PC-3 (cell line): Measurements from ENCODE around the gene PANK4. TPM values are rescaled to one million over a fixed set of nuclear protein-coding genes. Genes with fewer than 3 reads are reported as not detected.

ENCODE experiments used
- ATAC-seq: fragments of 200-7000 bp; cut with Tn5 transposase; 2 replicates; pipeline ENCODE4 v1.9.1; 2020; ENCODE audit warnings: mild to moderate bottlenecking, moderate library complexity
- BruUV-seq: library from RNA; stranded (reverse); fragments of 400-500 nt; replicated peaks from 2 replicates; lab custom pipeline; 2021; lab: Mats Ljungman, UMichigan
- CTCF ChIA-PET: fragments of 300-600 bp; sonication (Branson Sonifier 250); formaldehyde crosslinking; loops from one replicate; lab custom pipeline; 2022; ENCODE audit warnings: antibody characterized with exemption; lab: Charles Lee
- POLR2A ChIA-PET: fragments of 300-600 bp; sonication (Branson Sonifier 250); formaldehyde crosslinking; loops from one replicate; lab custom pipeline; 2022; ENCODE audit warnings: antibody characterized with exemption; ENCODE audit not compliant: unreplicated experiment; lab: Charles Lee
- DNase-seq: peaks from one replicate; pipeline ENCODE4 v3.0.0-alpha.2; 2015
- H2AFZ ChIP-seq: fragments of 300-600 bp; sonication (generic); 2 replicates; pipeline ENCODE4 v1.6.0; 2016; ENCODE audit warnings: antibody characterized with exemption, low read length
- H3F3A ChIP-seq: fragments of 300-600 bp; sonication (generic); one replicate; pipeline ENCODE4 v1.6.0; 2017; ENCODE audit warnings: antibody characterized with exemption, low read length, control low read depth, mild to moderate bottlenecking; ENCODE audit not compliant: unreplicated experiment
- H3K27ac ChIP-seq: fragments of 300-600 bp; sonication (generic); 2 replicates; pipeline ENCODE4 v1.5.1; 2016; ENCODE audit warnings: mild to moderate bottlenecking, low read length
- H3K27me3 ChIP-seq: fragments of 300-600 bp; sonication (generic); 2 replicates; pipeline ENCODE4 v1.6.1; 2016; ENCODE audit warnings: low read length, mixed read lengths
- H3K36me3 ChIP-seq: fragments of 300-600 bp; sonication (generic); 2 replicates; pipeline ENCODE4 v1.6.1; 2016; ENCODE audit warnings: low read depth, mixed run types, low read length, mixed read lengths
- H3K4me1 ChIP-seq: fragments of 300-600 bp; sonication (generic); 2 replicates; pipeline ENCODE4 v1.5.1; 2016; ENCODE audit warnings: low read length; ENCODE audit not compliant: insufficient read depth
- H3K4me2 ChIP-seq: fragments of 300-600 bp; sonication (generic); 2 replicates; pipeline ENCODE4 v1.6.0; 2016; ENCODE audit warnings: low read length
- H3K4me3 ChIP-seq: fragments of 300-600 bp; sonication (generic); 2 replicates; pipeline ENCODE4 v1.5.1; 2016; ENCODE audit warnings: mild to moderate bottlenecking, low read length, mixed read lengths
- H3K79me2 ChIP-seq: fragments of 300-600 bp; sonication (generic); 2 replicates; pipeline ENCODE4 v1.6.1; 2017; ENCODE audit warnings: low read length, mixed read lengths
- H3K9ac ChIP-seq: fragments of 300-600 bp; sonication (generic); 2 replicates; pipeline ENCODE4 v1.6.0; 2016; ENCODE audit warnings: mild to moderate bottlenecking, low read length
- H3K9me2 ChIP-seq: fragments of 300-600 bp; sonication (generic); replicated peaks from 2 replicates; pipeline ENCODE4 v1.6.1; 2016; ENCODE audit warnings: mixed run types, low read length, mixed read lengths
- H3K9me3 ChIP-seq: fragments of 300-600 bp; sonication (generic); 2 replicates; pipeline ENCODE4 v1.6.1; 2016; ENCODE audit warnings: low read length, mixed read lengths
- H4K20me1 ChIP-seq: fragments of 300-600 bp; sonication (generic); 2 replicates; pipeline ENCODE4 v1.6.1; 2016; ENCODE audit warnings: low read length, mixed read lengths
- EZH2 ChIP-seq: fragments of 300-600 bp; sonication (generic); IDR thresholded peaks from one replicate; pipeline ENCODE4 v1.6.1; 2017; ENCODE audit warnings: antibody characterized with exemption, mild to moderate bottlenecking, low read length; ENCODE audit not compliant: unreplicated experiment
- EZH2phosphoT487 ChIP-seq: fragments of 300-600 bp; sonication (generic); IDR thresholded peaks from 2 replicates; pipeline ENCODE4 v1.6.1; 2018; ENCODE audit warnings: mild to moderate bottlenecking, antibody characterized with exemption, low read length, borderline replicate concordance
- intact Hi-C: fragments of 100-400 bp; cut with micrococcal nuclease; formaldehyde crosslinking; loops from 2 replicates; pipeline ENCODE4 v1.9.0; 2023
- total RNA-seq: library from RNA; depleted of rRNA; stranded (reverse); fragments of >200 nt; gene quantifications from 2 replicates; pipeline ENCODE4 v1.2.3, GENCODE V29; 2014
- TF ChIP-seq, protein P1 (sequence below): fragments of 300-600 bp; sonication (generic); conservative IDR thresholded peaks from 2 replicates; pipeline ENCODE4 v1.5.1; 2017; ENCODE audit warnings: antibody characterized with exemption, low read depth, mild to moderate bottlenecking, low read length

The PANK4 gene
- total RNA-seq, 1 experiment from 2014 or later: 69.4 TPM

DNA sequence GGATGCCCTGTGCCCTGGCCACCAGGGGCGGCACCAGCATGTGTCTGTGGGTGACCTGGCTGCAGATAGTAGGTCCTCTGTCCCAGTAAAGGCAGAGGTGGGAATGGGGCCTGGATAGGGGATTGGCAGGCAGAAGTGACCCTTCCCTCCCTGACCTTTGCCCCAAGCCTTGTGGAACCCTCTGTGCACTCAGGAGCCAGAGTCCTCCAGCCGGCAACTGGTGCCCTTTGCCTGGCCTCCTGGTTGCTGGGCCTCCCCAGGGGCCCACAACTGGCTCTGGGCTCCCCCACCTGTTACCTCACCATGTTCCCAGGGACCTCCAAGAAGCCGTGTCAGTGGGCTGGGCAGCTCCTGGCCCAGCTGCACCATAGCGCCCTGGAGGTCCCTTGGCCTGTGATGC lies 40.4 kb downstream of the PANK4 start:
- CTCF ChIA-PET: no interaction called here
- Histone ChIP-seq H3K36me3 (no peaks in the 10 kb centered on the region), H3K79me2 (no peaks in the 10 kb centered on the region), H3K27me3 (no peaks in the 10 kb centered on the region), H3K9ac (no peak overlapping the region), H3K4me1 (no peaks in the 10 kb centered on the region), H3K9me2 (no peaks in the 10 kb centered on the region), H3K4me3 (no peak overlapping the region), H3K4me2 (no peak overlapping the region), H3F3A (no peaks in the 10 kb centered on the region), H3K27ac (no peak overlapping the region), H3K9me3 (no peaks in the 10 kb centered on the region), H4K20me1 (no peaks in the 10 kb centered on the region), H2AFZ (no peak overlapping the region)
- intact Hi-C loops: no loop called here
- ATAC-seq: no peak
- DNase-seq: no peak
- TF ChIP-seq EZH2 (no peak), EZH2phosphoT487 (no peak)
- TF ChIP-seq, protein P1, sequence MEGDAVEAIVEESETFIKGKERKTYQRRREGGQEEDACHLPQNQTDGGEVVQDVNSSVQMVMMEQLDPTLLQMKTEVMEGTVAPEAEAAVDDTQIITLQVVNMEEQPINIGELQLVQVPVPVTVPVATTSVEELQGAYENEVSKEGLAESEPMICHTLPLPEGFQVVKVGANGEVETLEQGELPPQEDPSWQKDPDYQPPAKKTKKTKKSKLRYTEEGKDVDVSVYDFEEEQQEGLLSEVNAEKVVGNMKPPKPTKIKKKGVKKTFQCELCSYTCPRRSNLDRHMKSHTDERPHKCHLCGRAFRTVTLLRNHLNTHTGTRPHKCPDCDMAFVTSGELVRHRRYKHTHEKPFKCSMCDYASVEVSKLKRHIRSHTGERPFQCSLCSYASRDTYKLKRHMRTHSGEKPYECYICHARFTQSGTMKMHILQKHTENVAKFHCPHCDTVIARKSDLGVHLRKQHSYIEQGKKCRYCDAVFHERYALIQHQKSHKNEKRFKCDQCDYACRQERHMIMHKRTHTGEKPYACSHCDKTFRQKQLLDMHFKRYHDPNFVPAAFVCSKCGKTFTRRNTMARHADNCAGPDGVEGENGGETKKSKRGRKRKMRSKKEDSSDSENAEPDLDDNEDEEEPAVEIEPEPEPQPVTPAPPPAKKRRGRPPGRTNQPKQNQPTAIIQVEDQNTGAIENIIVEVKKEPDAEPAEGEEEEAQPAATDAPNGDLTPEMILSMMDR: no peak
- BruUV-seq: no TSS peak
- POLR2A ChIA-PET: no interaction called here

DNA sequence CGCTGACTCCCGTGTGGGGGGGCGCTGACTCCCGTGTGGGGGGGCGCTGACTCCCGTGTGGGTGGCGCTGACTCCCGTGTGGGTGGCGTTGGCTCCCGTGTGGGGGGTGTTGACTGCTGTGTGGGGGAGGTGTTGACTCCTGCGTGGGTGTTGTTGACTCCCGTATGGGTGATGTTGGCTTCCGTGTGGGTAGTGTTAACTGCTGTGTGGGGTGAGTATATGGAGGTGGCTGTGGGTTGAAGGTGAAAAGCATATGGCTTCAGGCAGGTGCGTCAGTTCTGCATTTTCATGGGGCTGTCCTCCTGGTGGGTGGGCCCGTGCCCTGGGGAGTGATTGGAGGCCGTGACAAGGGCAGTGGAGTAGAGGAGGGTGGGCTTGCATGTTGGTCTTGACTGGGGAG lies 42.4 kb downstream of the PANK4 start:
- Histone ChIP-seq H3F3A (no peaks in the 10 kb centered on the region), H3K4me2 (no peak overlapping the region), H4K20me1 (no peaks in the 10 kb centered on the region), H3K79me2 (no peaks in the 10 kb centered on the region), H3K36me3 (no peaks in the 10 kb centered on the region), H2AFZ (no peak overlapping the region), H3K27ac (no peak overlapping the region), H3K9me2 (no peaks in the 10 kb centered on the region), H3K4me3 (no peak overlapping the region), H3K27me3 (no peaks in the 10 kb centered on the region), H3K9ac (no peak overlapping the region), H3K9me3 (no peaks in the 10 kb centered on the region), H3K4me1 (no peaks in the 10 kb centered on the region)
- ATAC-seq (no peak), DNase-seq (no peak)
- no TSS peak for BruUV-seq
- ChIA-PET CTCF (no interaction called here), POLR2A (no interaction called here)
- TF ChIP-seq, protein P1: no peak
- TF ChIP-seq EZH2phosphoT487 (no peak), EZH2 (no peak)
- intact Hi-C loops: no loop called here

DNA sequence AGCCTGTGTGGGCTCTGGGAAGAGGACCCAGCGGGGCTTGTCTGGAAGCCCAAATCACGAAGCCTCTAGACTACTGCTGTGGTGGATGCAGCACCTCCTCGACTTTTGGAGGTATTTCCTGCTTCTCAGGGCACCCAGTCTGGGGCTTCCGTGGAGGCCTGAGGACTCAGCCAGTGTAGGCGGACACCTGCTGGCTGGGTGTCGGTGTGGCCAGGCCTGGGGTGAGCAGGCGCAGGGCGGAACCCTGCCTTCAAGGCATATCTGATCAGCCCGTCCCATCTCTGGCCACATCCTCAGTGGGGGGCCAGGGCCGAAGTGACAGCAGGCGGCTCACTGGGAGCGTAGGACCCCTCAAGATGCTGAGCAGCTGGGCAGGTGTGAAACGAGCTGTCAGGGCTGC lies 43.4 kb downstream of the PANK4 start:
- Histone ChIP-seq H2AFZ (no peak overlapping the region), H3K9me3 (no peaks in the 10 kb centered on the region), H3F3A (no peaks in the 10 kb centered on the region), H3K27ac (no peak overlapping the region), H3K36me3 (no peaks in the 10 kb centered on the region), H3K4me1 (no peaks in the 10 kb centered on the region), H3K9ac (no peak overlapping the region), H3K4me3 (no peak overlapping the region), H4K20me1 (no peaks in the 10 kb centered on the region), H3K9me2 (no peaks in the 10 kb centered on the region), H3K27me3 (no peaks in the 10 kb centered on the region), H3K4me2 (no peak overlapping the region), H3K79me2 (no peaks in the 10 kb centered on the region)
- intact Hi-C loops: no loop called here
- ATAC-seq (no peak), DNase-seq (no peak)
- TF ChIP-seq EZH2phosphoT487 (no peak), EZH2 (no peak)
- ChIA-PET POLR2A (no interaction called here), CTCF (no interaction called here)
- BruUV-seq: no TSS peak
